HFFc6 (cell line): ENCODE results near the gene CLNK. TPM values are rescaled to one million over a fixed set of nuclear protein-coding genes. Genes with fewer than 3 reads are reported as not detected.

Source experiments
- DNase-seq: peaks from one replicate; pipeline ENCODE4 v3.0.0-alpha.2; 2018
- H3K27ac Mint-ChIP-seq: 2 replicates; pipeline ENCODE4 v1.8.0; 2020; ENCODE audit warnings: mild to moderate bottlenecking, mixed read lengths
- H3K27me3 Mint-ChIP-seq: 2 replicates; pipeline ENCODE4 v1.8.0; 2021; ENCODE audit warnings: mild to moderate bottlenecking, moderate library complexity, mixed read lengths; ENCODE audit not compliant: insufficient read depth
- H3K36me3 Mint-ChIP-seq: 2 replicates; pipeline ENCODE4 v1.8.0; 2021; ENCODE audit warnings: low read depth, mixed read lengths
- H3K4me1 Mint-ChIP-seq: 2 replicates; pipeline ENCODE4 v1.8.0; 2020; ENCODE audit warnings: low read depth, mixed read lengths
- H3K4me3 Mint-ChIP-seq: 2 replicates; pipeline ENCODE4 v1.8.0; 2020; ENCODE audit warnings: mild to moderate bottlenecking, moderate library complexity, mixed read lengths
- H3K9me3 Mint-ChIP-seq: 2 replicates; pipeline ENCODE4 v1.8.0; 2020; ENCODE audit warnings: mild to moderate bottlenecking, mixed read lengths
- total RNA-seq, 6 experiments: library from RNA; stranded (reverse); fragmentation: NEBNext Ultra II Directional; extraction: Animal tissue kit (Norgen Biotek cat#: 25700); gene quantifications; 2 replicates in 1 of 6; 3 replicates in 5 of 6; pipeline ENCODE4 v1.2.3, GENCODE V29; 2021
- TF ChIP-seq, protein P1 (sequence below): fragments of 200-600 bp; sonication (generic); IDR thresholded peaks from 2 replicates; pipeline ENCODE4 v1.5.0; 2021; ENCODE audit warnings: antibody characterized with exemption, mild to moderate bottlenecking

The CLNK gene
- total RNA-seq, 6 experiments from 2014 or later: not detected

DNA sequence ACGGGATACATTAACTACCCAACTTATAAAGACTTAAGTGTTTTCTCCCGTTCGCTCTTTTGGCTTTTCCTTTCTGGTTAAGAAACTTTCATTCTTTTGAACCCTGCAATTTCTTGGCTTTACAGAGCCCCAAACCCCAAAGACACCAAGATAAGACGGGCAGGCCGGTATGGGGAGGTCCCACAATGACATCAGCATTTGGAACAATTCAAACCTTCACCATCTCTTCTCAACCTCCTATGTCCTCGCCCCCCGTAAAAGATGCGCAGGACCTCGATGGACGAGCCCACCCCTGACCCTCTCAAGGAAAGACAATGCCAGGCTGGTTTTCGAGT lies 228.3 kb downstream of the CLNK start:
- peak overlapping the region; percentile 86 for H3K4me3 Mint-ChIP-seq
- no peak for DNase-seq
- peaks cover 8% of the 10 kb centered on the region for H3K27me3 Mint-ChIP-seq
- H3K4me1 Mint-ChIP-seq: peaks cover 6% of the 10 kb centered on the region; the same call in 1 of the 2 replicates
- peak overlapping the region; percentile 78 for H3K27ac Mint-ChIP-seq
- TF ChIP-seq, protein P1, sequence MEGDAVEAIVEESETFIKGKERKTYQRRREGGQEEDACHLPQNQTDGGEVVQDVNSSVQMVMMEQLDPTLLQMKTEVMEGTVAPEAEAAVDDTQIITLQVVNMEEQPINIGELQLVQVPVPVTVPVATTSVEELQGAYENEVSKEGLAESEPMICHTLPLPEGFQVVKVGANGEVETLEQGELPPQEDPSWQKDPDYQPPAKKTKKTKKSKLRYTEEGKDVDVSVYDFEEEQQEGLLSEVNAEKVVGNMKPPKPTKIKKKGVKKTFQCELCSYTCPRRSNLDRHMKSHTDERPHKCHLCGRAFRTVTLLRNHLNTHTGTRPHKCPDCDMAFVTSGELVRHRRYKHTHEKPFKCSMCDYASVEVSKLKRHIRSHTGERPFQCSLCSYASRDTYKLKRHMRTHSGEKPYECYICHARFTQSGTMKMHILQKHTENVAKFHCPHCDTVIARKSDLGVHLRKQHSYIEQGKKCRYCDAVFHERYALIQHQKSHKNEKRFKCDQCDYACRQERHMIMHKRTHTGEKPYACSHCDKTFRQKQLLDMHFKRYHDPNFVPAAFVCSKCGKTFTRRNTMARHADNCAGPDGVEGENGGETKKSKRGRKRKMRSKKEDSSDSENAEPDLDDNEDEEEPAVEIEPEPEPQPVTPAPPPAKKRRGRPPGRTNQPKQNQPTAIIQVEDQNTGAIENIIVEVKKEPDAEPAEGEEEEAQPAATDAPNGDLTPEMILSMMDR: no peak
- H3K36me3 Mint-ChIP-seq: peaks cover 19% of the 10 kb centered on the region
- H3K9me3 Mint-ChIP-seq: peaks cover 6% of the 10 kb centered on the region

DNA sequence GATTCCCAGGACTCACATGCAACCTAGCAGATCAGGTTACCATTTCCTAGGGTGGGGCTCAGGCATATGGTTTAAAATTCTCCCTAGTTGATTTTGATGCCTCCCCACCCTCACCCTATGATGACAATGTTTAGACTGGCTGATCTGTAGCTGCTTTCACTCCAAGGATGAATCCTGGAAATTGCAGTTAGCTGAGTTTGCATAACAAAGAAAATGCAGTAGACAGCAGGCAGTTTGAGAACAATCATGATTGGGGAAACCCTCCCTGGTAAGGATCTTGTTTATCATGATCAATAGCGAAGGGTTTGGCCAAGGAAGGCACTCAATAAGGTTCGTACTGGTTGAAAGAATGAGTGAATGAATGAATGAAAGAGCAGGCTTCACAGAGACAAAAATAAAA lies 229.4 kb downstream of the CLNK start:
- Mint-ChIP-seq H3K27me3 (peaks cover 7% of the 10 kb centered on the region), H3K27ac (no peak overlapping the region), H3K36me3 (peaks cover 27% of the 10 kb centered on the region), H3K9me3 (peaks cover 6% of the 10 kb centered on the region), H3K4me1 (peaks cover 6% of the 10 kb centered on the region; the same call in 1 of the 2 replicates), H3K4me3 (no peak overlapping the region)
- TF ChIP-seq, protein P1: no peak
- no peak for DNase-seq

DNA sequence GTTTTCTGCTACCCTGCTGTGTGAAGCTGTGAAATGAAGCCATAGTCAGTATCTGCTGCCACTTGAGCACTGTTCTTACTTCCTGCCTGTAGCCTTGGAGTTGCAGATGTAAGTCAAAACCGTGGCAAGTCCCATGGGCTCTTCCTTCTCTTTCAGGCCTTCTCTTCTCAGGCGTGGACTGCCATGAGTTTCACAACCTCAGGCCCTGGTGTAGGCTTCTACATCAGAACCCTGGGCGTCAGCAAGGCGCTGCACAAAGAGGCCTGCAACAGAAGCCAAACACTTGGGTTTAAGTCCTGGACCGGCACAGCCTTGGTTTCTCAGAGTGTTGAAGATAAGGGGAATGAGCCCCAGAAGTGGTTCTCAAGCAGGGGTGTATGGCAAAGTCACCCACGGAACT lies 229.8 kb downstream of the CLNK start:
- TF ChIP-seq, protein P1: no peak
- H3K4me1 Mint-ChIP-seq: peaks cover 6% of the 10 kb centered on the region; the same call in 1 of the 2 replicates
- H3K27ac Mint-ChIP-seq: no peak overlapping the region
- H3K4me3 Mint-ChIP-seq: no peak overlapping the region
- peaks cover 31% of the 10 kb centered on the region for H3K36me3 Mint-ChIP-seq
- H3K9me3 Mint-ChIP-seq: peaks cover 6% of the 10 kb centered on the region
- H3K27me3 Mint-ChIP-seq: peaks cover 5% of the 10 kb centered on the region
- no peak for DNase-seq

DNA sequence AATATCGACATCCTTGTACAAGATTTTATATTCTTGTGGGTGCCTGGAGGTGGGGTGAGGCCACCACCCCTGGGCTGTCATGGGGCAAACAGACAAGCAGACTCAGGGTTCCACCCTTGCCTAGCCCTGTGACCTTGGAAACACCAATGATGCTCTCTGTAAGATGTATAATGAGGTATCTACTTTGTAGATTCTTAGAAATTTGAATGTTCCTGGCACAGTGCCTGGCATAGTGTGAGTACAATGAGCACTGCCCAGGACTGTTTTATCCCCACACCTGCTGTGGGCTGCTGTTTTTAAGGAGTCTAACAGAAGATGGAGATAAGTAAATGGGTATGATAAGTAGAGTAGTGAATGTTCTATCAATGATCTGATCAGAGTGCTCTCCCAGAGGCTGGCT lies 230.4 kb downstream of the CLNK start:
- no peak overlapping the region for H3K27ac Mint-ChIP-seq
- TF ChIP-seq, protein P1: no peak
- no peak for DNase-seq
- no peak overlapping the region for H3K4me3 Mint-ChIP-seq
- H3K27me3 Mint-ChIP-seq: peaks cover 3% of the 10 kb centered on the region
- peaks cover 6% of the 10 kb centered on the region for H3K9me3 Mint-ChIP-seq
- H3K36me3 Mint-ChIP-seq: peaks cover 36% of the 10 kb centered on the region
- H3K4me1 Mint-ChIP-seq: peaks cover 6% of the 10 kb centered on the region; the same call in 1 of the 2 replicates

DNA sequence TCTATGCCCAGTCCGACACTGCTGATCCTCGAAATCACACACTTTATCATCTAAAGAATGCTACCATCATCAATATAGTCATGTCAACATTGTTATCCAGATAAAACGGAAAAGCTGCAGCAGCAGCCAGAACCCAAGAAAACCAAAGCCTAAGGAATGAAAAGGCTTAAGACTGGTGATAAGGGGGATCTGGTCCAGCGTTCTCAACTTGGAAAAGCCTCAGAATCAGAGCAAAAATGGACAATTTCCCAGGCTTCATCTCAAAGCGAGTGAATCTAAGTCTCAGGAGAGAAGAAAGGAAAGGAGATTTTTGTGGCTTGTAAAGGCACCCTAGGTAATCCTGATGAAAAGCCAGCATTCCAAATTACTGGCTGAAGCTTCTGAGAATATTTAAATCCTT lies 235.6 kb downstream of the CLNK start:
- no peaks in the 10 kb centered on the region for H3K9me3 Mint-ChIP-seq

More for the DNA sequence above, 235.6 kb downstream of the CLNK start:
- TF ChIP-seq, protein P1: no peak
- no peaks in the 10 kb centered on the region for H3K4me1 Mint-ChIP-seq
- H3K27ac Mint-ChIP-seq: no peak overlapping the region
- peaks cover 2% of the 10 kb centered on the region; the same call in 1 of the 2 replicates for H3K27me3 Mint-ChIP-seq
- peaks cover 64% of the 10 kb centered on the region for H3K36me3 Mint-ChIP-seq
- DNase-seq: no peak
- H3K4me3 Mint-ChIP-seq: no peak overlapping the region
